ENCODE results near the gene KCNAB1. TPM values are rescaled to one million over a fixed set of nuclear protein-coding genes. Genes with fewer than 3 reads are reported as not detected.

KCNAB1 gene
- polyA plus RNA-seq, 10 donors = 4.2 to 7.1 (median 5.2) TPM

GRCh38 chr3:156483961-156484787 is 363.8 kb downstream of the KCNAB1 start:
- DNase-seq = peak in 2 of 3 donors; percentile 41 to 43

GRCh38 chr3:156488767-156489166 is 368.4 kb downstream of the KCNAB1 start:
- no peak for DNase-seq

- peak in 1 of 3 donors; percentile 19 for DNase-seq
These were observed 369.1 kb downstream of the KCNAB1 start for GRCh38 chr3:156489462-156489911.

GRCh38 chr3:156491192-156491591 is 370.8 kb downstream of the KCNAB1 start:
- DNase-seq = no peak

GRCh38 chr3:156492801-156493261 is 372.5 kb downstream of the KCNAB1 start:
- no peak for DNase-seq

GRCh38 chr3:156493887-156494286 is 373.5 kb downstream of the KCNAB1 start:
- DNase-seq = no peak

GRCh38 chr3:156495816-156496215 is 375.4 kb downstream of the KCNAB1 start:
- no peak for DNase-seq

- no peak for DNase-seq
These were observed 376.9 kb downstream of the KCNAB1 start for GRCh38 chr3:156497326-156497725.

GRCh38 chr3:156498307-156498706 is 377.9 kb downstream of the KCNAB1 start:
- no peak for DNase-seq

GRCh38 chr3:156507285-156507684 is 386.9 kb downstream of the KCNAB1 start:
- no peak for DNase-seq

GRCh38 chr3:156509189-156510174 is 389.1 kb downstream of the KCNAB1 start:
- peak; percentile 67 to 81 (median 67) for DNase-seq

- no peak for DNase-seq
These were observed 391.8 kb downstream of the KCNAB1 start for GRCh38 chr3:156511987-156512677.

- no peak for DNase-seq
These were observed 393.2 kb downstream of the KCNAB1 start for GRCh38 chr3:156513619-156514018.

- DNase-seq = no peak
These were observed 395.9 kb downstream of the KCNAB1 start for GRCh38 chr3:156516284-156516683.

GRCh38 chr3:156516961-156517360 is 396.6 kb downstream of the KCNAB1 start:
- no peak for DNase-seq

GRCh38 chr3:156518726-156519125 is 398.3 kb downstream of the KCNAB1 start:
- DNase-seq = peak in 2 of 3 donors; percentile 19 to 32

GRCh38 chr3:156519758-156520162 is 399.4 kb downstream of the KCNAB1 start:
- DNase-seq = no peak

- no peak for DNase-seq
These were observed 402.3 kb downstream of the KCNAB1 start for GRCh38 chr3:156522673-156523072.

- no peak for DNase-seq
These were observed 405.4 kb downstream of the KCNAB1 start for GRCh38 chr3:156525808-156526207.

- DNase-seq = no peak
These were observed 406.7 kb downstream of the KCNAB1 start for GRCh38 chr3:156527060-156527459.

- no peak for DNase-seq
These were observed 410.6 kb downstream of the KCNAB1 start for GRCh38 chr3:156530980-156531379.

GRCh38 chr3:156532730-156533129 is 412.4 kb downstream of the KCNAB1 start:
- DNase-seq = no peak

Measured in muscle of back (tissue), 11 donors.